Measurements from ENCODE around the gene EMSY.
"Not testable (repeated sequence)": the region's sequence is repeated elsewhere in the genome, so short reads cannot be mapped to it uniquely, and the experiment has no call there.

GRCh38 chr11:76582471-76582870 is 137.7 kb downstream of the EMSY start:
- TF ChIP-seq, protein P1, sequence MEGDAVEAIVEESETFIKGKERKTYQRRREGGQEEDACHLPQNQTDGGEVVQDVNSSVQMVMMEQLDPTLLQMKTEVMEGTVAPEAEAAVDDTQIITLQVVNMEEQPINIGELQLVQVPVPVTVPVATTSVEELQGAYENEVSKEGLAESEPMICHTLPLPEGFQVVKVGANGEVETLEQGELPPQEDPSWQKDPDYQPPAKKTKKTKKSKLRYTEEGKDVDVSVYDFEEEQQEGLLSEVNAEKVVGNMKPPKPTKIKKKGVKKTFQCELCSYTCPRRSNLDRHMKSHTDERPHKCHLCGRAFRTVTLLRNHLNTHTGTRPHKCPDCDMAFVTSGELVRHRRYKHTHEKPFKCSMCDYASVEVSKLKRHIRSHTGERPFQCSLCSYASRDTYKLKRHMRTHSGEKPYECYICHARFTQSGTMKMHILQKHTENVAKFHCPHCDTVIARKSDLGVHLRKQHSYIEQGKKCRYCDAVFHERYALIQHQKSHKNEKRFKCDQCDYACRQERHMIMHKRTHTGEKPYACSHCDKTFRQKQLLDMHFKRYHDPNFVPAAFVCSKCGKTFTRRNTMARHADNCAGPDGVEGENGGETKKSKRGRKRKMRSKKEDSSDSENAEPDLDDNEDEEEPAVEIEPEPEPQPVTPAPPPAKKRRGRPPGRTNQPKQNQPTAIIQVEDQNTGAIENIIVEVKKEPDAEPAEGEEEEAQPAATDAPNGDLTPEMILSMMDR (IDR thresholded peaks at IDR 0.05): not testable (repeated sequence)
- not testable (repeated sequence) for TF ChIP-seq EP300, POLR2A (IDR thresholded peaks at IDR 0.05)
